SK-N-MC (cell line): ENCODE measurements around the gene PRPF18.

Experiments
- EZH2 ChIP-seq: fragments of 200-600 bp; sonication (generic); IDR thresholded peaks from one replicate; pipeline ENCODE4 v1.6.1; 2017; ENCODE audit warnings: antibody characterized with exemption
- POLR2AphosphoS5 ChIP-seq: IDR thresholded peaks from 2 replicates; pipeline ENCODE4 v1.6.1; 2012; ENCODE audit warnings: mild to moderate bottlenecking, low read depth, low read length, borderline replicate concordance

DNA sequence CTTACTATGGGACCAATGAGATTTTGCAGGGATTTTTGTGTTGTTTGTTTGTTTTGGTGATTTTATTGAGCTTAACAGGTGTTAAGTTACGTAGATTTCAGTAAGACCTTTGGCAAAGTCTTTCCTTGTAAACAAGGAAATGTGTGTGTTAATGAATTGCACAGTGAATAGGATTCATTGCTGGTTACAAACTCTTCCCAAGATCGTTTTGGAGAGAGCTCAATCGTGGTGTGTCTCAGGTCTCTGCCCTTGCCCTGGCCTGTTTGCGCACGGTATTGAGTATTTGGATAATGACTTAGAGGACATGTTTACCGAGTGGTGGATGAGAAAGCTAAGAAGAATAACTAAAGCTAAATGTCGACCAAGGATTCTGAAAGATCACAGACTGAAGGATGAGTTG, 41.9 kb downstream of the PRPF18 start:
- no peak for TF ChIP-seq EZH2
- no peak for TF ChIP-seq POLR2AphosphoS5
